Activated CD4-positive, alpha-beta T cell treated with anti-CD3 and anti-CD28 coated beads for 36 hours (primary cell): ENCODE data around the gene SNAPC5. TPM values are rescaled to one million over a fixed set of nuclear protein-coding genes. Genes with fewer than 3 reads are reported as not detected.

Source experiments
- ATAC-seq: fragments of 200-7000 bp; cut with Tn5 transposase; one replicate; pipeline ENCODE4 v1.10.0; 2021; ENCODE audit warnings: mild to moderate bottlenecking, moderate library complexity
- CTCF ChIA-PET: fragments of 350-600 bp; sonication (Branson Sonifier 250); formaldehyde crosslinking; loops from one replicate; lab custom pipeline; 2021; ENCODE audit warnings: antibody characterized with exemption; lab: Charles Lee
- POLR2A ChIA-PET: fragments of 350-600 bp; sonication (Branson Sonifier 250); formaldehyde crosslinking; loops from one replicate; lab custom pipeline; 2021; ENCODE audit warnings: antibody characterized with exemption, inconsistent platforms; lab: Charles Lee
- DNase-seq: peaks from one replicate; pipeline ENCODE4 v3.0.0-alpha.2; 2020
- H3K27ac Mint-ChIP-seq: one replicate; pipeline ENCODE4 v1.8.0; 2021; ENCODE audit warnings: mixed read lengths
- H3K27me3 Mint-ChIP-seq: one replicate; pipeline ENCODE4 v1.8.0; 2021; ENCODE audit warnings: mixed read lengths
- H3K36me3 Mint-ChIP-seq: one replicate; pipeline ENCODE4 v1.8.0; 2021; ENCODE audit warnings: low read depth, mixed read lengths
- H3K4me1 Mint-ChIP-seq: one replicate; pipeline ENCODE4 v1.8.0; 2021; ENCODE audit warnings: mixed read lengths
- H3K4me3 Mint-ChIP-seq: one replicate; pipeline ENCODE4 v1.8.0; 2021; ENCODE audit warnings: mild to moderate bottlenecking, moderate library complexity, mixed read lengths
- H3K9me3 Mint-ChIP-seq: one replicate; pipeline ENCODE4 v1.8.0; 2021; ENCODE audit warnings: low read depth, mixed read lengths
- intact Hi-C, 2 experiments: fragments of 100-400 bp; cut with DNase I in 1 of 2; cut with micrococcal nuclease in 1 of 2; formaldehyde crosslinking; loops; one replicate each; pipeline versions ENCODE4 v1.14.2 to v1.15.1; 2022 to 2024; cut with DNase I, micrococcal nuclease
- total RNA-seq, 2 experiments: library from RNA; stranded (reverse); gene quantifications; one replicate each; pipeline ENCODE4 v1.2.3, GENCODE V29; 2021

The SNAPC5 gene, protein sequence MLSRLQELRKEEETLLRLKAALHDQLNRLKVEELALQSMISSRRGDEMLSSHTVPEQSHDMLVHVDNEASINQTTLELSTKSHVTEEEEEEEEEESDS
- 10 to 100 TPM; 25.7 to 30.1 TPM for total RNA-seq

DNA sequence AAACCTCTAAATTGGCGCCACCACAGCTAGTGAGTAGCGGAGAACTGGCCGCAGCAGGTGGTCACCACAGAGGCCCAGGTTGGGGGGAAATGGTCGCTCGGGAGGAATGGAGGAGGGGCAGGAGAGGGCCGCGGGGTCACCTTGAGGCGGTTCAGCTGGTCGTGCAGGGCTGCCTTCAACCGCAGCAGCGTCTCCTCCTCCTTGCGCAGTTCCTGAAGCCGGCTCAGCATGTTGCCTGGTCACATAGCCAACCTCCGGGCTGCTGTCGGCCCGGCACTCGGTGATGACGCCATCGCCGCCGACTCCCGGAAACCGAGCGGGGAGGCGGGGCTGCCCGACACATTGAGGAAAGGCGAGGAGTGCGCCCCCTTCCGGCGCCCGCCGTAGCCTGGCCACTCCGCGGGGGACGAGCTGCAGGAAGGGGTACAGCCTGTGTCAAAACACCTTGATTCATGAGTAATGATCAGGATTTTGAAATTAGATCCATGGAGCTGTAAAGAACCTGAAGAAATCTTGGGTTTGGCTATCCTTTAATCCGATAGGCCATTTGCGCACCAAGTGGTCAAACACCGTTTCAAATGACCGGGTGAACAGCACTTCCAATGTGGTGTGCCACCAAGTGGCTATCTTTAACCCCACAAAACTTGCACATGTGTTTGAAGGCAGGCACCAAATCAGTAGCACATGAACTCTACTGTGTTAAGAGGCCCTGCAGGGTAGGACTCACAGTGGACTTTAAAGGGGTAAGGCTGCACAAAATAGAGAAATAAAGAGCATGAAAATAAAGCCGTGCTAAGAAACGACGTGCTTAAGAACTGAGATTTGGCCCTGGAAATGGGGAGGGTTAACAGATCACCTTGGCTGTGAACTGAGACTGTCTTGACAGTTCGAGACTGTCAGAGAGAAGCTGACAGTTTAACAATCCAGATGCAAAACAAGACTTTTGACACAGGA lies at the start of gene SNAPC5:
Gene SNAPC5, minus strand, starts transcription at position 261 of the 954 bp plus-strand sequence. Its CDS starts 31 bp downstream, at position 230.
- Mint-ChIP-seq H3K9me3 (no peaks in the 10 kb centered on the region), H3K36me3 (peaks cover 85% of the 10 kb centered on the region), H3K27ac (peak within 1 kb of the TSS; percentile 93), H3K4me3 (peak within 1 kb of the TSS; percentile 85), H3K27me3 (no peaks in the 10 kb centered on the region), H3K4me1 (peaks cover 56% of the 10 kb centered on the region)
- ATAC-seq (peak; percentile 90), DNase-seq (peak; percentile 99)
- ChIA-PET POLR2A (interaction anchor here (0.6 to 2.5 kb wide), 13 partner anchors 10 to 1002 kb away, joined by 3 to 25 read pairs (median 3); partner anchors contain the start of genes DENND4A, MAP2K1 and TIPIN), CTCF (interaction anchor here (0.7 to 3.5 kb wide), 29 partner anchors 8 to 1014 kb away, joined by 3 to 26 read pairs (median 4); partner anchors contain the start of gene MAP2K1)
- intact Hi-C loops: loop anchor here (1.0 to 5.0 kb wide), 10 partner anchors 8 to 1557 kb away; partner anchors contain the start of genes MAP2K1 (in 2 of the 2), TIPIN (in 2 of the 2), ZWILCH (in 2 of the 2) and DIS3L (in 1 of the 2)

DNA sequence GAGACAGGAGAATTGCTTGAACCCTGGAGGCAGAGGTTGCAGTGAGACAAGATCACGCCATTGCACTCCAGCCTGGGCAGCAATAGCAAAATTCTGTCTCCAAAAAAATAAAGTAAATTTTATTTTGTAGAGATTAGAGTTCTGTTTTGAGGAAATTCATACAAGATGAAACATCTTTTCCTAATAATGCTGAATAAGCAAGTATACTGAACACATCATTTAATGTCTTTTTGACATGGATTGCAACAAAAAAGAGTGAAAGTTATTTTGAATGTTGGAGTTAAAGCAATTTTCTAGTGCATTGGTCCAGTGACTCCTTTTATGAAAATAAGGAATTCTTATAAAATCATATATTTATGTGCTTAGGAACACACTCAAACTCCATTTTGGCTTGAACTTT lies 47.7 kb upstream of the SNAPC5 start:
- Mint-ChIP-seq H3K27ac (no peak overlapping the region), H3K9me3 (no peaks in the 10 kb centered on the region), H3K27me3 (no peaks in the 10 kb centered on the region), H3K4me1 (no peaks in the 10 kb centered on the region), H3K36me3 (peaks cover 22% of the 10 kb centered on the region), H3K4me3 (no peak overlapping the region)
- CTCF ChIA-PET: no interaction called here
- intact Hi-C loops: no loop called here
- POLR2A ChIA-PET: no interaction called here
- ATAC-seq (no peak), DNase-seq (no peak)

DNA sequence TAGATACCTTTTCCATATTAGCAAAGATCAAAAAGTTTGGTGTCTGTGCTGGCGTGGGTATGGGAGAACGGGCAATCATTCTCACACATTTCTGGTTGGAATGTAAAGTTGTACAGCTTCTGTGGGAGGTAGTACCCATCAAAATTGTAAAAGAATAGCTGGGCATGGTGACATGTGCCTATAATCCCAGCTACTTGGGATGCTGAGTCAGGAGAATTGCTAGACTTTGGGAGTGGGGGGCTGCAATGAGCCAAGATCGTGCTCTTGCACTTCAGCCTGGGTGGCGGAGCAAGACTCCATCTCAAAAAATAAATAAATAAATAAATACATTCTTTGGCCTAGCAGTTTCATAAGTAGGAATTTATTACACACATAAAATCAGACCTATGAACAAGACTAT lies 45.3 kb upstream of the SNAPC5 start:
- ChIA-PET CTCF (interaction anchor here (0.8 to 1.8 kb wide), 4 partner anchors 19 to 43 kb away, joined by 3 to 5 read pairs (median 4); partner anchors contain the start of gene LCTL), POLR2A (interaction anchor here (0.6 kb wide), 1 partner anchor 439 kb away, joined by 3 read pairs; no protein-coding TSS in a partner anchor)
- no peak overlapping the region for H3K4me3 Mint-ChIP-seq
- no peak for DNase-seq
- no peaks in the 10 kb centered on the region for H3K9me3 Mint-ChIP-seq
- H3K4me1 Mint-ChIP-seq: no peaks in the 10 kb centered on the region
- no peak for ATAC-seq
- no peaks in the 10 kb centered on the region for H3K27me3 Mint-ChIP-seq
- intact Hi-C loops: no loop called here
- H3K36me3 Mint-ChIP-seq: peaks cover 30% of the 10 kb centered on the region
- H3K27ac Mint-ChIP-seq: no peak overlapping the region

DNA sequence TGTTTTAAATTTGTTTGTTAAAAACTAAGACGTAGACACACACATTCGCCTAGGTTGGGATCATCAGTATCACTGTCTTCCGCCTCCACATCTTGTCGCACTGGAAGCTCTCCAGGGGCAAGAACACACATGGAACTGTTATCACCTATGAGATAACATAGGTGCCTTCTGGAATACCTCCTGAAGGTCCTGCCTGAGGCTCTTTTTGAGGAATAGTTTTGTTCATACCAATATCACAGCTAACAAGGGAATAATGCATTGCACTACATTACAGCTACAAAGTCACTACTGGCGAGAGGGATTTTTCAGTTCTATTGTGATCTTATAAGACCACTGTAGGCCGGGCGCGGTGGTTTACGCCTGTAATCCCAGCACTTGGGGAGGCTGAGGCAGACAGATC lies 37.5 kb upstream of the SNAPC5 start:
- intact Hi-C loops: no loop called here
- H3K9me3 Mint-ChIP-seq: no peaks in the 10 kb centered on the region

DNA sequence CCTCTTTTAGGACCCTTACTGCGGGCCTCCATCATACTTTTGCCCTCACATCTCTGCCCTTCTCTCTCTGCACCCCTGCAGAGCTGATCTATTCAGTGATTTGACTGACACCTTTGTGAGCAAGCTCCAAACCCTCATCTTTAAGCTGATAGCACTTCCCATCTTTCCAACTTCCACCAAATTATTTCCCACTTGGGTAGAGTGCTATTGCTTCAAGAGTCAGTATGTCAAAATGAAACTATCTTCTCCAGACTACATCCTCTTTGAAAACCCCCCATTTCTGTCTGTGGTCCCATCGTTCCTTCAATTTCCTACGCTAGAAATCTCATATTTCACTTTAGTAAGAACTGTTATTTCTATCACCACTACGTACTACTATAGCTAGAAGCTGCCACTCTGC lies 27.3 kb upstream of the SNAPC5 start:
- ChIA-PET CTCF (interaction anchor here (1.1 to 1.6 kb wide), 2 partner anchors 18 to 27 kb away, joined by 3 to 4 read pairs; no protein-coding TSS in a partner anchor), POLR2A (no interaction called here)
- ATAC-seq: no peak
- Mint-ChIP-seq H3K9me3 (no peaks in the 10 kb centered on the region), H3K4me3 (no peak overlapping the region), H3K27me3 (no peaks in the 10 kb centered on the region), H3K36me3 (peaks cover 39% of the 10 kb centered on the region), H3K4me1 (no peaks in the 10 kb centered on the region), H3K27ac (no peak overlapping the region)
- DNase-seq: no peak
- intact Hi-C loops: no loop called here

More for the DNA sequence above, 37.5 kb upstream of the SNAPC5 start:
- POLR2A ChIA-PET: interaction anchor here (0.6 kb wide), 2 partner anchors 11 to 48 kb away, joined by 3 to 4 read pairs; no protein-coding TSS in a partner anchor
- DNase-seq (no peak), ATAC-seq (no peak)
- Mint-ChIP-seq H3K27ac (no peak overlapping the region), H3K36me3 (peaks cover 37% of the 10 kb centered on the region), H3K4me3 (no peak overlapping the region), H3K27me3 (no peaks in the 10 kb centered on the region), H3K4me1 (no peaks in the 10 kb centered on the region)
- CTCF ChIA-PET: interaction anchor here (0.6 to 0.7 kb wide), 2 partner anchors 151 to 207 kb away, joined by 3 to 4 read pairs; no protein-coding TSS in a partner anchor

DNA sequence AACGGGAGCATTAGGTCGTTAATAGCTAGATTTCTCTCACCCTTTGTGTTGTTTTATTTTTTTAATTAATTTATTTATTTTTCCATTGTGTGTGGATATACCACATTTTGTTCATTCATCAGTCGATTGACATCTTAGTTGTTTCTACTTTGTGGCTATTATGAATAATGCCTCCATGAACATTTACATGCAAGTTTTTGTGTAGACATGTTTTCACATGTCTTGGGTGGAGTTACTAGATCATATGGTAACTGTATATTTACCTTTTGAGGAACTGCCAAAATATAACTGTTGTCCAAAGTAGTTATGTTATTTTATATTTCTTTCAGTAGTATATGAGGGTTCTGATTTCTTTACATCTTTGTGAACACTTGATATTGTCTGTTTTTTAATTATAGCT lies 26.4 kb upstream of the SNAPC5 start:
- intact Hi-C loops: no loop called here
- Mint-ChIP-seq H3K27me3 (no peaks in the 10 kb centered on the region), H3K4me1 (no peaks in the 10 kb centered on the region), H3K9me3 (no peaks in the 10 kb centered on the region), H3K27ac (no peak overlapping the region), H3K4me3 (no peak overlapping the region), H3K36me3 (peaks cover 35% of the 10 kb centered on the region)
- ChIA-PET CTCF (interaction anchor here (1.1 to 1.6 kb wide), 3 partner anchors 12 to 26 kb away, joined by 3 to 5 read pairs (median 4); no protein-coding TSS in a partner anchor), POLR2A (interaction anchor here (0.7 kb wide), 1 partner anchor 11 kb away, joined by 4 read pairs; no protein-coding TSS in a partner anchor)
- ATAC-seq (no peak), DNase-seq (no peak)

DNA sequence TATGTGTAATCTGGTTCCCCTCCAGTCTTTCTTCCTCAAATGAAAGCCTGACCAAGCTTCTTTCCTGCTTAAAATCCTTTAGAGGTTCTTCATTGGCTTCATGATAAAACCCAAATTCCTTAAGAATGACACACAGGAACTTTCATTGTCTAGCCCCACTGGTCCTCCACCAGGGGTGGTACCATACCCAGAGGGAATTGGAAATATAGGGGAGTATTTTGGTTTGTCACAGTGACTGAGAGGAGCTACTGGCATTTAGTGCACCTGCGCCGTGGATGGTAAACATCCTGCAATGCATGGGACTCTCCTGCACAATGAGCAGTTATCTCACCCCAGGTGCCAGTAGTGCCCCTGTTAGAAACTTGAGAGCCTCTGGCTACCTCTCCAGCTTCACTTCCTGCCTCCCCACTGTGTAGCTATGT lies 18.4 kb upstream of the SNAPC5 start:
- ChIA-PET POLR2A (interaction anchor here (0.6 kb wide), 1 partner anchor 847 kb away, joined by 3 read pairs; no protein-coding TSS in a partner anchor), CTCF (interaction anchor here (0.6 kb wide), 1 partner anchor 10 kb away, joined by 3 read pairs; no protein-coding TSS in a partner anchor)
- intact Hi-C loops: no loop called here
- Mint-ChIP-seq H3K27ac (no peak overlapping the region), H3K36me3 (peaks cover 23% of the 10 kb centered on the region), H3K27me3 (no peaks in the 10 kb centered on the region), H3K4me3 (no peak overlapping the region), H3K4me1 (no peaks in the 10 kb centered on the region), H3K9me3 (no peaks in the 10 kb centered on the region)
- DNase-seq: no peak
- ATAC-seq: no peak

DNA sequence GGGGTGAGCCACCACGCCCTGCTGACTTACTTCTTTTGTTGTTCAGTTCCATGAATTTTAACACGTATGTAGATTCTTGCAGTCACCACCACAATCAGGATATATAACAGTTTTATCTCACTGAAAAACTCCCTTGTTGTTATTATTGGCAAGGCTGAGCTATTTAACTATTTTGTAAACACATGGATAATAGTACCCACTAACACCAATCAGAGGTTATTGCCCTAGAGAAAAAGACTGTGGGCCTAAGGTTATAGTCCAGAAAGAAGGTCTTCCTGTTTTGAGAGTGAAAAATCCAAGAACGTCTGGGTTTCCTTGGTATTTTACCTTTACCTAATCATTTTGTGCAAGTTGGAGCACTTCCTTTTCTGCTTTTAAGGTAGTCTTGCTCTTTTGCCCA lies 17.0 kb upstream of the SNAPC5 start:
- H3K4me3 Mint-ChIP-seq: no peak overlapping the region
- ATAC-seq: no peak
- intact Hi-C loops: no loop called here
- H3K36me3 Mint-ChIP-seq: peaks cover 27% of the 10 kb centered on the region
- H3K27ac Mint-ChIP-seq: no peak overlapping the region
- H3K27me3 Mint-ChIP-seq: no peaks in the 10 kb centered on the region
- ChIA-PET POLR2A (no interaction called here), CTCF (no interaction called here)
- no peaks in the 10 kb centered on the region for H3K4me1 Mint-ChIP-seq
- H3K9me3 Mint-ChIP-seq: no peaks in the 10 kb centered on the region
- DNase-seq: no peak

DNA sequence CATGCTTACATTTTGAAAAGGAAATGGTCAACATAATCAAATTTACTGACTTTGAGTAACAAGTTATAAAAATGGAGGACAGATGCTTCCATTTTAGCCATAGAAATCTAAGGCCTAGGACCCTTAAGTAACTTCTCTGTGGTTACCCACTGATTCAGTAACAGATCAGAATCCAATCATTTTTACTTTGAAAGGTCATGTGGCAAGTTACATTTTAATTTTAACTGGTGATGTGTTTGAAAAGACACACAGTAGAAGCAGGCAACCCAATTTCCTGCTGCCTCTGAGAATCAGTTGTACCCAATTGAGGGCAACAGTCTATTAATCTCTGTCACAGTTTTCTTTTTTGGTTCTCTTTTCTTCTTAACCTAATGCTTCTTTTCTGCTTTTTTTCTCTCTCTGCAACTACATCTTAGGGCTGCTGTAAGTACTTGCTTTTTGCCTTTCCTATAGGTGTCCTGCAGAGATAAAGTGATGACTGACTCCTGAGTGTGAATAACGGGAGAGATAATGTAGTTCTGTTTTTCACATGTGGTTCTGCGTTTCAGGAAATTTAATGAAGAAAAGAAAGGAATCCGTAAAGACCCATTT lies 10.8 kb upstream of the SNAPC5 start:
- Mint-ChIP-seq H3K4me3 (no peak overlapping the region), H3K9me3 (no peaks in the 10 kb centered on the region), H3K27ac (peak overlapping the region; percentile 38), H3K27me3 (no peaks in the 10 kb centered on the region), H3K4me1 (peaks cover 26% of the 10 kb centered on the region), H3K36me3 (peaks cover 25% of the 10 kb centered on the region)
- ChIA-PET CTCF (interaction anchor here (1.3 kb wide), 1 partner anchor 11 kb away, joined by 3 read pairs; no protein-coding TSS in a partner anchor), POLR2A (interaction anchor here (0.8 to 1.1 kb wide), 2 partner anchors 11 to 84 kb away, joined by 3 read pairs; no protein-coding TSS in a partner anchor)
- ATAC-seq: no peak
- no peak for DNase-seq
- intact Hi-C loops: loop anchor here in 1 of 2 experiments (10.0 kb wide), 3 partner anchors 714 to 1324 kb away; partner anchors contain the start of genes CLPX, DENND4A and RNU5B-1

DNA sequence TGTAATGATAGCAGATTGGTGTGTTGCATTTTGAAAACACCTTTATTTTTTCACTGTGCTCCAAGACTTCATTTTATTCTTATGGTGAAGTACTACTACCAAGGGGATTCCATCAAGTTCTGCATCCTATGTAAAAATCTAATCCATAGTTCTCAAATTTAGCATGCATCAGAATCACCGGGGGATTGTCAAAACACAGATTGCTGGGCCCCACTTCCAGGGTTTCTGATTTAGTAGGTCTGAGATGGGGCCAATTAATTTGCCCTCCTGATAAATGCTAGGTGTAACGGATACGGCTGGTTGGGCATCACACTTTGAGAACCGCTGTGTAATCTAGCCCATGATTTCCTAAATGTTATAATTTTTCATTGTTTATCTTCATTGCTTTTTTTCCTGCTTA lies 8.3 kb upstream of the SNAPC5 start:
- H3K4me3 Mint-ChIP-seq: peak overlapping the region; percentile 88
- ATAC-seq (no peak), DNase-seq (no peak)
- POLR2A ChIA-PET: no interaction called here
- CTCF ChIA-PET: interaction anchor here (1.2 to 2.8 kb wide), 5 partner anchors 8 to 147 kb away, joined by 4 to 15 read pairs (median 6); partner anchors contain the start of genes MAP2K1 and SNAPC5
- peak overlapping the region; percentile 98 for H3K27ac Mint-ChIP-seq
- H3K4me1 Mint-ChIP-seq: peaks cover 46% of the 10 kb centered on the region
- intact Hi-C loops: loop anchor here (1.0 to 10.0 kb wide), 8 partner anchors 9 to 1321 kb away; partner anchors contain the start of genes SNAPC5 (in 2 of the 2), CLPX (in 1 of the 2), DENND4A (in 1 of the 2) and DPP8 (in 1 of the 2)
- peaks cover 49% of the 10 kb centered on the region for H3K36me3 Mint-ChIP-seq
- H3K27me3 Mint-ChIP-seq: no peaks in the 10 kb centered on the region
- H3K9me3 Mint-ChIP-seq: no peaks in the 10 kb centered on the region
